CD14-positive monocyte (primary cell): ENCODE results near the gene BEND2. TPM values are rescaled to one million over a fixed set of nuclear protein-coding genes. Genes with fewer than 3 reads are reported as not detected.

ENCODE experiments used
- DNase-seq, 3 donors: peaks; one replicate each; pipeline ENCODE4 v3.0.0-alpha.2; 2011 to 2022
- H2AFZ ChIP-seq: 2 replicates; pipeline ENCODE4 v1.6.0; 2012; ENCODE audit warnings: mild to moderate bottlenecking, low read depth, low read length, inconsistent platforms; ENCODE audit not compliant: insufficient read depth, poor library complexity, severe bottlenecking
- H3K27ac ChIP-seq, 2 donors: 1 replicate in 1 of 2; 2 replicates in 1 of 2; pipeline ENCODE4 v1.5.1; 2012 to 2013; ENCODE audit warnings: low read length in 2 of 2, control low read depth in 1 of 2, inconsistent platforms in 1 of 2, low read depth in 1 of 2, mild to moderate bottlenecking in 1 of 2
- H3K27me3 ChIP-seq, 2 donors: one replicate each; pipeline versions ENCODE4 v1.6.0 to v1.6.1; 2011 to 2013; ENCODE audit warnings: low read length in 2 of 2; ENCODE audit not compliant: control insufficient read depth in 2 of 2, insufficient read depth in 2 of 2
- H3K36me3 ChIP-seq, 2 donors: replicated peaks in 1 of 2; 1 replicate in 1 of 2; 2 replicates in 1 of 2; pipeline versions ENCODE4 v1.5.1 to v1.6.1; 2012 to 2013; ENCODE audit warnings: low read length in 2 of 2, control low read depth in 1 of 2, inconsistent platforms in 1 of 2, mild to moderate bottlenecking in 1 of 2; ENCODE audit not compliant: insufficient read depth in 2 of 2, control insufficient read depth in 1 of 2
- H3K4me1 ChIP-seq, 2 donors: 1 replicate in 1 of 2; 2 replicates in 1 of 2; pipeline versions ENCODE4 v1.5.1 to v1.6.1; 2012 to 2013; ENCODE audit warnings: low read length in 2 of 2, control low read depth in 1 of 2, inconsistent platforms in 1 of 2, mild to moderate bottlenecking in 1 of 2, moderate library complexity in 1 of 2; ENCODE audit not compliant: insufficient read depth in 2 of 2, control insufficient read depth in 1 of 2
- H3K4me2 ChIP-seq: replicated peaks from 2 replicates; pipeline ENCODE3; 2012; ENCODE audit warnings: low read length, moderate library complexity, mild to moderate bottlenecking; ENCODE audit not compliant: poor library complexity, severe bottlenecking; ENCODE audit errors: extremely low read depth
- H3K4me3 ChIP-seq, 3 experiments: fragments of 200-600 bp in 1 of 3; sonication (generic) in 1 of 3; replicated peaks in 1 of 3; 1 replicate in 2 of 3; 2 replicates in 1 of 3; pipeline ENCODE4 v1.5.1; 2011 to 2013; ENCODE audit warnings: low read length in 3 of 3, mild to moderate bottlenecking in 3 of 3, control low read depth in 2 of 3, low read depth in 2 of 3, inconsistent platforms in 1 of 3, moderate library complexity in 1 of 3
- H3K79me2 ChIP-seq: 2 replicates; pipeline ENCODE4 v1.6.0; 2012; ENCODE audit warnings: mild to moderate bottlenecking, control low read depth, inconsistent platforms, low read length, moderate library complexity; ENCODE audit not compliant: insufficient read depth
- H3K9ac ChIP-seq: 2 replicates; pipeline ENCODE4 v1.6.0; 2017; ENCODE audit warnings: low read length, mild to moderate bottlenecking; ENCODE audit not compliant: insufficient read depth, poor library complexity, severe bottlenecking
- H3K9me3 ChIP-seq, 2 donors: replicated peaks in 1 of 2; 1 replicate in 1 of 2; 2 replicates in 1 of 2; pipeline versions ENCODE4 v1.5.1 to v1.6.1; 2012 to 2013; ENCODE audit warnings: low read length in 2 of 2, control low read depth in 1 of 2; ENCODE audit not compliant: control insufficient read depth in 1 of 2, insufficient read depth in 1 of 2
- H4K20me1 ChIP-seq: 2 replicates; pipeline ENCODE4 v1.6.0; 2012; ENCODE audit warnings: mild to moderate bottlenecking, low read length, control low read depth, moderate library complexity; ENCODE audit not compliant: insufficient read depth
- H3K27ac Mint-ChIP-seq, 7 donors: one replicate each; pipeline ENCODE4 v1.8.0; 2020; ENCODE audit warnings: mild to moderate bottlenecking in 7 of 7, mixed read lengths in 7 of 7, moderate library complexity in 6 of 7, inconsistent platforms in 2 of 7
- H3K27me3 Mint-ChIP-seq, 3 donors: one replicate each; pipeline ENCODE4 v1.8.0; 2021 to 2022; ENCODE audit warnings: low read depth in 3 of 3, mild to moderate bottlenecking in 3 of 3, mixed read lengths in 3 of 3, moderate library complexity in 3 of 3, inconsistent platforms in 1 of 3
- H3K36me3 Mint-ChIP-seq, 2 donors: one replicate each; pipeline ENCODE4 v1.8.0; 2020; ENCODE audit warnings: mixed read lengths in 2 of 2, inconsistent platforms in 1 of 2, mild to moderate bottlenecking in 1 of 2
- H3K4me1 Mint-ChIP-seq: one replicate; pipeline ENCODE4 v1.8.0; 2020; ENCODE audit warnings: mild to moderate bottlenecking, mixed read lengths
- H3K4me3 Mint-ChIP-seq, 2 donors: one replicate each; pipeline ENCODE4 v1.8.0; 2020; ENCODE audit warnings: mild to moderate bottlenecking in 2 of 2, mixed read lengths in 2 of 2, moderate library complexity in 1 of 2
- H3K9me3 Mint-ChIP-seq, 7 donors: one replicate each; pipeline ENCODE4 v1.8.0; 2020 to 2022; ENCODE audit warnings: mixed read lengths in 7 of 7, mild to moderate bottlenecking in 6 of 7, moderate library complexity in 6 of 7, inconsistent platforms in 2 of 7
- WGBS: methylation state at CpG from one replicate; pipeline ENCODE4 v1.1.5; 2013; ENCODE audit warnings: missing lambda C conversion rate; ENCODE audit not compliant: insufficient coverage; 5-methylcytosine and 5-hydroxymethylcytosine counted together
- intact Hi-C, 2 donors: fragments of 100-400 bp; cut with micrococcal nuclease; formaldehyde crosslinking; loops; one replicate each; pipeline versions ENCODE4 v1.15.0 to v1.15.1; 2023
- polyA plus RNA-seq, 3 donors: library from polyadenylated mRNA; depleted of rRNA in 1 of 3; unstranded in 2 of 3; stranded (reverse) in 1 of 3; fragments of 300-500 nt in 2 of 3; fragments of >200 nt in 1 of 3; fragmentation: Illumina TruSeq in 2 of 3; gene quantifications; 1 replicate in 2 of 3; 2 replicates in 1 of 3; pipeline ENCODE4 v1.2.3, GENCODE V29; 2012 to 2021
- TF ChIP-seq, protein P1 (sequence below): fragments of 200-600 bp; IDR thresholded peaks from one replicate; pipeline ENCODE4 v1.8.0; 2022; ENCODE audit warnings: antibody characterized with exemption, mild to moderate bottlenecking

The BEND2 gene
- polyA plus RNA-seq, 3 donors = 0.04 to 0.14 TPM; not detected in 1

DNA sequence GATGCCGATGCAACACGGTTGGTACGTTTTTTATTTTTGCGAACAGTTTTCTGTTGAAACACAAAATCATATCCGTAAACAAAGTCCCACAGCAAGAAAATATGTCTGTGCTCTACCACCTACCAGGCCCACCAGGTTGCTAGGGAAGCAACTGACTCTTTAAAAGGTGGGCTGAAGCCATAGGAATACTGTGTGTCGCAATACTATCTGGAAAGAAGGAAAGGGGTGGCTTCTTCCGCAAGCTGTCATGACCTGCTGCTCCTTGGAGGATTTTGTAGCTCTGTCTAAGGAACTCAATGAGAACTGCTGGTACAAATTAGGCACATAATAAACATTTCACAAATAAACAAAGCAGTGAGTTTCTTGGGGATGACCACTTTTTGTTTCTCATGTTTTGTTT, 46.5 kb downstream of the BEND2 start:
- Mint-ChIP-seq H3K27me3 (peaks cover 1 to 9% (median 2%) of the 10 kb centered on the region in 3 donors), H3K36me3 (no peaks in the 10 kb centered on the region), H3K9me3 (no peaks in the 10 kb centered on the region), H3K4me1 (no peaks in the 10 kb centered on the region), H3K27ac (no peak overlapping the region), H3K4me3 (no peak overlapping the region)
- Histone ChIP-seq H3K79me2 (no peaks in the 10 kb centered on the region), H3K9ac (no peak overlapping the region), H3K4me3 (no peak overlapping the region), H3K4me2 (no peak overlapping the region), H3K27me3 (no peaks in the 10 kb centered on the region), H4K20me1 (no peaks in the 10 kb centered on the region), H3K36me3 (no peaks in the 10 kb centered on the region), H3K27ac (no peak overlapping the region), H2AFZ (no peak overlapping the region), H3K4me1 (no peaks in the 10 kb centered on the region), H3K9me3 (no peaks in the 10 kb centered on the region)
- no peak for DNase-seq
- WGBS = no CpG with 5 or more reads among the region's 7 CpGs
- TF ChIP-seq, protein P1, sequence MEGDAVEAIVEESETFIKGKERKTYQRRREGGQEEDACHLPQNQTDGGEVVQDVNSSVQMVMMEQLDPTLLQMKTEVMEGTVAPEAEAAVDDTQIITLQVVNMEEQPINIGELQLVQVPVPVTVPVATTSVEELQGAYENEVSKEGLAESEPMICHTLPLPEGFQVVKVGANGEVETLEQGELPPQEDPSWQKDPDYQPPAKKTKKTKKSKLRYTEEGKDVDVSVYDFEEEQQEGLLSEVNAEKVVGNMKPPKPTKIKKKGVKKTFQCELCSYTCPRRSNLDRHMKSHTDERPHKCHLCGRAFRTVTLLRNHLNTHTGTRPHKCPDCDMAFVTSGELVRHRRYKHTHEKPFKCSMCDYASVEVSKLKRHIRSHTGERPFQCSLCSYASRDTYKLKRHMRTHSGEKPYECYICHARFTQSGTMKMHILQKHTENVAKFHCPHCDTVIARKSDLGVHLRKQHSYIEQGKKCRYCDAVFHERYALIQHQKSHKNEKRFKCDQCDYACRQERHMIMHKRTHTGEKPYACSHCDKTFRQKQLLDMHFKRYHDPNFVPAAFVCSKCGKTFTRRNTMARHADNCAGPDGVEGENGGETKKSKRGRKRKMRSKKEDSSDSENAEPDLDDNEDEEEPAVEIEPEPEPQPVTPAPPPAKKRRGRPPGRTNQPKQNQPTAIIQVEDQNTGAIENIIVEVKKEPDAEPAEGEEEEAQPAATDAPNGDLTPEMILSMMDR = no peak
- intact Hi-C loops = no loop called here

GRCh38 chrX:18173494-18174180, 47.0 kb downstream of the BEND2 start:
- Histone ChIP-seq H3K9ac (no peak overlapping the region), H3K27me3 (no peaks in the 10 kb centered on the region), H3K36me3 (no peaks in the 10 kb centered on the region), H2AFZ (no peak overlapping the region), H3K4me3 (no peak overlapping the region), H3K79me2 (no peaks in the 10 kb centered on the region), H4K20me1 (no peaks in the 10 kb centered on the region), H3K9me3 (no peaks in the 10 kb centered on the region), H3K4me2 (no peak overlapping the region), H3K4me1 (no peaks in the 10 kb centered on the region), H3K27ac (no peak overlapping the region)
- no peak for DNase-seq
- Mint-ChIP-seq H3K4me3 (no peak overlapping the region), H3K9me3 (no peaks in the 10 kb centered on the region), H3K27ac (no peak overlapping the region), H3K36me3 (no peaks in the 10 kb centered on the region), H3K27me3 (peaks cover 1 to 9% (median 2%) of the 10 kb centered on the region in 3 donors), H3K4me1 (no peaks in the 10 kb centered on the region)
- intact Hi-C loops = no loop called here
- no CpG with 5 or more reads among the region's 7 CpGs for WGBS
- TF ChIP-seq, protein P1 = no peak
